Measurements from ENCODE around the gene TBX4.

GRCh38 chr17:61461967-61462718 is 9.9 kb downstream of the TBX4 start:
- TF ChIP-seq GLI4 (CRISPR knock-in tag; IDR thresholded peaks at IDR 0.05; ENCODE audit: borderline replicate concordance) (no peak), CREB1 (IDR thresholded peaks at IDR 0.05) (no peak), CREB1 (CRISPR knock-in tag; IDR thresholded peaks at IDR 0.05) (no peak), EP300 (IDR thresholded peaks at IDR 0.05; ENCODE audit: low read depth in 2 of 2, low read length in 2 of 2) (no peak), EP300 (CRISPR knock-in tag; IDR thresholded peaks at IDR 0.05; ENCODE audit: borderline replicate concordance) (no peak), E2F2 (CRISPR knock-in tag; IDR thresholded peaks at IDR 0.05; ENCODE audit: borderline replicate concordance) (no peak)

All from HepG2 (cell line).